Measurements from ENCODE around the gene DEPDC1B.
"Not testable (repeated sequence)": the region's sequence is repeated elsewhere in the genome, so short reads cannot be mapped to it uniquely, and the experiment has no call there.

DEPDC1B gene

GRCh38 chr5:60699609-60700415 is at the start of gene DEPDC1B:
Gene DEPDC1B, minus strand, starts transcription at chr5:60700166. Its CDS starts 73 bp downstream, at chr5:60700093.
- DNase-seq (ENCODE audit: extremely low read depth in 1 of 2, low read depth in 1 of 2): peak; percentile 82 to 84

GRCh38 chr5:60744682-60745081 is 44.7 kb upstream of the DEPDC1B start:
- DNase-seq (ENCODE audit: extremely low read depth in 1 of 2, low read depth in 1 of 2): no peak

- DNase-seq (ENCODE audit: extremely low read depth in 1 of 2, low read depth in 1 of 2): no peak
Measured at GRCh38 chr5:60743511-60744314, 43.7 kb upstream of the DEPDC1B start.

GRCh38 chr5:60740322-60740721 is 40.4 kb upstream of the DEPDC1B start:
- DNase-seq (ENCODE audit: extremely low read depth in 1 of 2, low read depth in 1 of 2): no peak

- DNase-seq (ENCODE audit: extremely low read depth in 1 of 2, low read depth in 1 of 2): no peak
Measured at GRCh38 chr5:60738933-60739332, 39.0 kb upstream of the DEPDC1B start.

GRCh38 chr5:60738461-60738860 is 38.5 kb upstream of the DEPDC1B start:
- no peak for DNase-seq (ENCODE audit: extremely low read depth in 1 of 2, low read depth in 1 of 2)

- not testable (repeated sequence) for DNase-seq (ENCODE audit: extremely low read depth in 1 of 2, low read depth in 1 of 2)
Measured at GRCh38 chr5:60730858-60731257, 30.9 kb upstream of the DEPDC1B start.

GRCh38 chr5:60727033-60727679 is 27.2 kb upstream of the DEPDC1B start:
- DNase-seq (ENCODE audit: extremely low read depth in 1 of 2, low read depth in 1 of 2): no peak

- DNase-seq (ENCODE audit: extremely low read depth in 1 of 2, low read depth in 1 of 2): no peak
Measured at GRCh38 chr5:60724126-60724525, 24.2 kb upstream of the DEPDC1B start.

GRCh38 chr5:60722416-60722815 is 22.4 kb upstream of the DEPDC1B start:
- DNase-seq (ENCODE audit: extremely low read depth in 1 of 2, low read depth in 1 of 2): no peak

GRCh38 chr5:60719329-60719728 is 19.4 kb upstream of the DEPDC1B start:
- no peak for DNase-seq (ENCODE audit: extremely low read depth in 1 of 2, low read depth in 1 of 2)

GRCh38 chr5:60718166-60718892 is 18.4 kb upstream of the DEPDC1B start:
- DNase-seq (ENCODE audit: extremely low read depth in 1 of 2, low read depth in 1 of 2): no peak

GRCh38 chr5:60715201-60715928 is 15.4 kb upstream of the DEPDC1B start:
- DNase-seq (ENCODE audit: extremely low read depth in 1 of 2, low read depth in 1 of 2): not testable (repeated sequence)

- DNase-seq (ENCODE audit: extremely low read depth in 1 of 2, low read depth in 1 of 2): no peak
Measured at GRCh38 chr5:60712950-60713349, 13.0 kb upstream of the DEPDC1B start.

GRCh38 chr5:60711892-60712291 is 11.9 kb upstream of the DEPDC1B start:
- not testable (repeated sequence) for DNase-seq (ENCODE audit: extremely low read depth in 1 of 2, low read depth in 1 of 2)

GRCh38 chr5:60710362-60710761 is 10.4 kb upstream of the DEPDC1B start:
- DNase-seq (ENCODE audit: extremely low read depth in 1 of 2, low read depth in 1 of 2): no peak

- DNase-seq (ENCODE audit: extremely low read depth in 1 of 2, low read depth in 1 of 2): no peak
Measured at GRCh38 chr5:60705144-60705543, 5.2 kb upstream of the DEPDC1B start.

GRCh38 chr5:60703944-60704343 is 4.0 kb upstream of the DEPDC1B start:
- no peak for DNase-seq (ENCODE audit: extremely low read depth in 1 of 2, low read depth in 1 of 2)

- DNase-seq (ENCODE audit: extremely low read depth in 1 of 2, low read depth in 1 of 2): no peak
Measured at GRCh38 chr5:60701321-60701968, 1.5 kb upstream of the DEPDC1B start.

- DNase-seq (ENCODE audit: extremely low read depth in 1 of 2, low read depth in 1 of 2): no peak
Measured at GRCh38 chr5:60700416-60700757, 421 bp upstream of the DEPDC1B start.

All from stimulated activated CD8-positive, alpha-beta memory T cell treated with anti-CD3 and anti-CD28 coated beads, Interleukin-7, amount 100 ng/mL, for 48 hours (primary cell).